ENCODE results near the gene NMT1. TPM values are rescaled to one million over a fixed set of nuclear protein-coding genes. Genes with fewer than 3 reads are reported as not detected.

Gene NMT1
- total and polyA plus RNA-seq, 2 of the 13 experiments (the other 11 are each of a cell fraction or from before 2014, with no cell fraction given): 75.7 to 142 TPM

DNA sequence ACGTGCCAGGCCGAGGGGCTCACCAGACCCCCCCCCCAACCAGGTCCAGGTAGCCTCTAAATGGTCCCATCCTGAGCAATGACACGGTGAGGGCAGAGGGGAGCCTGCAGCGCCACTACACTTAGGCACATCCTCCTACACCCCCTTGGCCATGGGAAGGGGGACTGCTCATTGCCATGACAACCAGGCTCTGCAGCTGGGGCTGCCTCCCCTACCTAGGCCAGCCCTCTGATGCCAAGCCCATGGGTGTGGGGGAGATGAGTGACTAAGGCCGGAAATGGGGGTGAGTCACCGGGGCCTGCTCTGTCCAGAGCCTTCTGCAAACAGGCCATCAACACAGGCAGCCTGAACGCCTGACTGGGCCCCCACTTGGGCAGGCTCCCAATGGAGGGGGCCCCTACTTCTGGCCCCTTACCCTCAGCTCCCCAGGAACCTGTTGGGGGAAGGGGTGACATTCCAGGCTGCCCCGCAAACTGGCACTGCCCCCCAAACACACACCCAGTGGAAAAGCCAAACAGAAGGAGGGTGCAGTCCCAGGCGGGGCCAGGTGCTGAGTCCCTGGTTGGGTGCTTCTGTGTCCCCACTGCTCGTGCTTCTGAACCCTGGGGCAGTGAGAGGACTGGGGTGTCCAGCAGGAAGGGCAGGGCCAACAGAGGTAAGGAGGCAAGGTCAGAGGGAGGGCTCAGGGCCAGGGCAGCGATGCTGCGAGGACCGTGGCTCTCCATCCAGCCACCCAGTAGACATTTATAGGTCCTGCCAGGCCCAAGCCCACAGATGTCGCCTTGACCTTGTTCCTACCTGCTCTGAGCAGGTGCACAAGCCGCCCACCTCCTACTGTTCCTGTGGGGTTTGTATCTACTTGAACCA, 63.0 kb downstream of the NMT1 start (continued):
- TF ChIP-seq, protein P1, sequence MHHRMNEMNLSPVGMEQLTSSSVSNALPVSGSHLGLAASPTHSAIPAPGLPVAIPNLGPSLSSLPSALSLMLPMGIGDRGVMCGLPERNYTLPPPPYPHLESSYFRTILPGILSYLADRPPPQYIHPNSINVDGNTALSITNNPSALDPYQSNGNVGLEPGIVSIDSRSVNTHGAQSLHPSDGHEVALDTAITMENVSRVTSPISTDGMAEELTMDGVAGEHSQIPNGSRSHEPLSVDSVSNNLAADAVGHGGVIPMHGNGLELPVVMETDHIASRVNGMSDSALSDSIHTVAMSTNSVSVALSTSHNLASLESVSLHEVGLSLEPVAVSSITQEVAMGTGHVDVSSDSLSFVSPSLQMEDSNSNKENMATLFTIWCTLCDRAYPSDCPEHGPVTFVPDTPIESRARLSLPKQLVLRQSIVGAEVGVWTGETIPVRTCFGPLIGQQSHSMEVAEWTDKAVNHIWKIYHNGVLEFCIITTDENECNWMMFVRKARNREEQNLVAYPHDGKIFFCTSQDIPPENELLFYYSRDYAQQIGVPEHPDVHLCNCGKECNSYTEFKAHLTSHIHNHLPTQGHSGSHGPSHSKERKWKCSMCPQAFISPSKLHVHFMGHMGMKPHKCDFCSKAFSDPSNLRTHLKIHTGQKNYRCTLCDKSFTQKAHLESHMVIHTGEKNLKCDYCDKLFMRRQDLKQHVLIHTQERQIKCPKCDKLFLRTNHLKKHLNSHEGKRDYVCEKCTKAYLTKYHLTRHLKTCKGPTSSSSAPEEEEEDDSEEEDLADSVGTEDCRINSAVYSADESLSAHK (CRISPR knock-in tag; IDR thresholded peaks at IDR 0.05; ENCODE audit: borderline replicate concordance): no peak
- TF ChIP-seq MED8 (CRISPR knock-in tag; IDR thresholded peaks at IDR 0.05; ENCODE audit: insufficient replicate concordance): peak; percentile 67
- no peak for TF ChIP-seq TIGD3 (CRISPR knock-in tag; IDR thresholded peaks at IDR 0.05; ENCODE audit: borderline replicate concordance)
- TF ChIP-seq, protein P2, sequence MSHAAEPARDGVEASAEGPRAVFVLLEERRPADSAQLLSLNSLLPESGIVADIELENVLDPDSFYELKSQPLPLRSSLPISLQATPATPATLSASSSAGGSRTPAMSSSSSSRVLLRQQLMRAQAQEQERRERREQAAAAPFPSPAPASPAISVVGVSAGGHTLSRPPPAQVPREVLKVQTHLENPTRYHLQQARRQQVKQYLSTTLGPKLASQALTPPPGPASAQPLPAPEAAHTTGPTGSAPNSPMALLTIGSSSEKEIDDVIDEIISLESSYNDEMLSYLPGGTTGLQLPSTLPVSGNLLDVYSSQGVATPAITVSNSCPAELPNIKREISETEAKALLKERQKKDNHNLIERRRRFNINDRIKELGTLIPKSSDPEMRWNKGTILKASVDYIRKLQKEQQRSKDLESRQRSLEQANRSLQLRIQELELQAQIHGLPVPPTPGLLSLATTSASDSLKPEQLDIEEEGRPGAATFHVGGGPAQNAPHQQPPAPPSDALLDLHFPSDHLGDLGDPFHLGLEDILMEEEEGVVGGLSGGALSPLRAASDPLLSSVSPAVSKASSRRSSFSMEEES (CRISPR knock-in tag; IDR thresholded peaks at IDR 0.05): peak; percentile 79; the same call in 1 of the 2 replicates
- peak; percentile 24; the same call in 1 of the 2 replicates for TF ChIP-seq SNAPC2 (CRISPR knock-in tag; IDR thresholded peaks at IDR 0.05)
- TF ChIP-seq ZNF44 (CRISPR knock-in tag; IDR thresholded peaks at IDR 0.05): peak; percentile 74; the same call in 1 of the 2 replicates
- no peak for TF ChIP-seq EHMT2 (IDR thresholded peaks at IDR 0.05; ENCODE audit: borderline replicate concordance, low read depth, low read length)
- TF ChIP-seq, protein P3, sequence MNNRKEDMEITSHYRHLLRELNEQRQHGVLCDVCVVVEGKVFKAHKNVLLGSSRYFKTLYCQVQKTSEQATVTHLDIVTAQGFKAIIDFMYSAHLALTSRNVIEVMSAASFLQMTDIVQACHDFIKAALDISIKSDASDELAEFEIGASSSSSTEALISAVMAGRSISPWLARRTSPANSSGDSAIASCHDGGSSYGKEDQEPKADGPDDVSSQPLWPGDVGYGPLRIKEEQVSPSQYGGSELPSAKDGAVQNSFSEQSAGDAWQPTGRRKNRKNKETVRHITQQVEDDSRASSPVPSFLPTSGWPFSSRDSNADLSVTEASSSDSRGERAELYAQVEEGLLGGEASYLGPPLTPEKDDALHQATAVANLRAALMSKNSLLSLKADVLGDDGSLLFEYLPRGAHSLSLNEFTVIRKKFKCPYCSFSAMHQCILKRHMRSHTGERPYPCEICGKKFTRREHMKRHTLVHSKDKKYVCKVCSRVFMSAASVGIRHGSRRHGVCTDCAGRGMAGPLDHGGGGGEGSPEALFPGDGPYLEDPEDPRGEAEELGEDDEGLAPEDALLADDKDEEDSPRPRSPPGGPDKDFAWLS (CRISPR knock-in tag; IDR thresholded peaks at IDR 0.05; ENCODE audit: borderline replicate concordance): peak; percentile 99
- no peak for TF ChIP-seq MTA3 (CRISPR knock-in tag; IDR thresholded peaks at IDR 0.05)
- TF ChIP-seq, protein P4, sequence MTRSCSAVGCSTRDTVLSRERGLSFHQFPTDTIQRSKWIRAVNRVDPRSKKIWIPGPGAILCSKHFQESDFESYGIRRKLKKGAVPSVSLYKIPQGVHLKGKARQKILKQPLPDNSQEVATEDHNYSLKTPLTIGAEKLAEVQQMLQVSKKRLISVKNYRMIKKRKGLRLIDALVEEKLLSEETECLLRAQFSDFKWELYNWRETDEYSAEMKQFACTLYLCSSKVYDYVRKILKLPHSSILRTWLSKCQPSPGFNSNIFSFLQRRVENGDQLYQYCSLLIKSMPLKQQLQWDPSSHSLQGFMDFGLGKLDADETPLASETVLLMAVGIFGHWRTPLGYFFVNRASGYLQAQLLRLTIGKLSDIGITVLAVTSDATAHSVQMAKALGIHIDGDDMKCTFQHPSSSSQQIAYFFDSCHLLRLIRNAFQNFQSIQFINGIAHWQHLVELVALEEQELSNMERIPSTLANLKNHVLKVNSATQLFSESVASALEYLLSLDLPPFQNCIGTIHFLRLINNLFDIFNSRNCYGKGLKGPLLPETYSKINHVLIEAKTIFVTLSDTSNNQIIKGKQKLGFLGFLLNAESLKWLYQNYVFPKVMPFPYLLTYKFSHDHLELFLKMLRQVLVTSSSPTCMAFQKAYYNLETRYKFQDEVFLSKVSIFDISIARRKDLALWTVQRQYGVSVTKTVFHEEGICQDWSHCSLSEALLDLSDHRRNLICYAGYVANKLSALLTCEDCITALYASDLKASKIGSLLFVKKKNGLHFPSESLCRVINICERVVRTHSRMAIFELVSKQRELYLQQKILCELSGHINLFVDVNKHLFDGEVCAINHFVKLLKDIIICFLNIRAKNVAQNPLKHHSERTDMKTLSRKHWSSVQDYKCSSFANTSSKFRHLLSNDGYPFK (CRISPR knock-in tag; IDR thresholded peaks at IDR 0.05; ENCODE audit: borderline replicate concordance): peak; percentile 72; the same call in 1 of the 2 replicates
- peak; percentile 37; the same call in 1 of the 2 replicates for TF ChIP-seq ZNF331 (CRISPR knock-in tag; IDR thresholded peaks at IDR 0.05)
- 0 out of 2 replicates have a peak, but pooled peaks have one; percentile 17 for TF ChIP-seq ZNF33A (CRISPR knock-in tag; IDR thresholded peaks at IDR 0.05; ENCODE audit: borderline replicate concordance)
- TF ChIP-seq MAFG (CRISPR knock-in tag; IDR thresholded peaks at IDR 0.05): no peak
- TF ChIP-seq RBFOX2 (IDR thresholded peaks at IDR 0.05; ENCODE audit: low read depth, low read length): peak; percentile 56
- TF ChIP-seq ZNF460 (CRISPR knock-in tag; IDR thresholded peaks at IDR 0.05; ENCODE audit: borderline replicate concordance): no peak

All from HepG2 (cell line).